ENCODE data around the gene TRIM15.
"Not testable (repeated sequence)": the region's sequence is repeated elsewhere in the genome, so short reads cannot be mapped to it uniquely, and the experiment has no call there.

TRIM15 gene

GRCh38 chr6:30163918-30164654 is 740 bp downstream of the TRIM15 start:
- DNase-seq, result no peak

DNA sequence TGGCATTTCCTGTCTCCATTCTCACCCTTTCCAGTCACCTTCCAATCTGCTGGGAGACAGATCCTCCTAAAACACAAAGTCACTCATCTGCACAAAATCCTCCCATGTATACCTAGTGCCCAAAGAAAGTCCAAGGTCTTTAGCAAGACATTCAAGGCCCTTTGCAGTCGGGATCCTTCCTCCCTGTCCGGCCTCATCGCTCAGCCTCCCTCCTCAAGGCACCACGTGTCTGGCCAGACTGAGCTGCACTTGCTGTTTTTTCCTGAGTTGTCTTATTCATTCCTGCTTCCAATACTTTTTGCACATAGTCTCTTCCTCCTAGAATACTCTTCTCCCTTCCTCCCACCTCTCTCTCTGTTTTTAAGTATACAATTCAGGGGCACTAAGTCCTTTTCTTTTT is 1.4 kb downstream of the TRIM15 start:
- DNase-seq, result no peak

DNA sequence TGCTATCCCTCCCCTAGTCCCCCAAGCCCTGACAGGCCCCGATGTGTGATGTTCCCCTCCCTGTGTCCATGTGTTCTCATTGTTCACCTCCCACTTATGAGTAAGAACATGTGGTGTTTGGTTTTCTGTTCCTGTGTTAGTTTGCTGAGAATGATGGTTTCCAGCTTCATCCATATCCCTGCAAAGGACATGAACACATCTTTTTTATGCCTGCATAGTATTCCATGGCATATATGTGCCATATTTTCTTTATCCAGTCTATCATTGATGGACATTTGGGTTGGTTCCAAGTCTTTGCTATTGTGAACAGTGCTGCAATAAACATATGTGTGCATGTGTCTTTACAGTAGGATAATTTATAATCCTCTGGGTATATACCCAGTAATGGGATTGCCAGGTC is 1.9 kb downstream of the TRIM15 start:
- not testable (repeated sequence) for DNase-seq

- no peak for DNase-seq
These were observed 3.8 kb downstream of the TRIM15 start for GRCh38 chr6:30167101-30167500.

- no peak for DNase-seq
These were observed 5.4 kb downstream of the TRIM15 start for GRCh38 chr6:30168741-30169140.

DNA sequence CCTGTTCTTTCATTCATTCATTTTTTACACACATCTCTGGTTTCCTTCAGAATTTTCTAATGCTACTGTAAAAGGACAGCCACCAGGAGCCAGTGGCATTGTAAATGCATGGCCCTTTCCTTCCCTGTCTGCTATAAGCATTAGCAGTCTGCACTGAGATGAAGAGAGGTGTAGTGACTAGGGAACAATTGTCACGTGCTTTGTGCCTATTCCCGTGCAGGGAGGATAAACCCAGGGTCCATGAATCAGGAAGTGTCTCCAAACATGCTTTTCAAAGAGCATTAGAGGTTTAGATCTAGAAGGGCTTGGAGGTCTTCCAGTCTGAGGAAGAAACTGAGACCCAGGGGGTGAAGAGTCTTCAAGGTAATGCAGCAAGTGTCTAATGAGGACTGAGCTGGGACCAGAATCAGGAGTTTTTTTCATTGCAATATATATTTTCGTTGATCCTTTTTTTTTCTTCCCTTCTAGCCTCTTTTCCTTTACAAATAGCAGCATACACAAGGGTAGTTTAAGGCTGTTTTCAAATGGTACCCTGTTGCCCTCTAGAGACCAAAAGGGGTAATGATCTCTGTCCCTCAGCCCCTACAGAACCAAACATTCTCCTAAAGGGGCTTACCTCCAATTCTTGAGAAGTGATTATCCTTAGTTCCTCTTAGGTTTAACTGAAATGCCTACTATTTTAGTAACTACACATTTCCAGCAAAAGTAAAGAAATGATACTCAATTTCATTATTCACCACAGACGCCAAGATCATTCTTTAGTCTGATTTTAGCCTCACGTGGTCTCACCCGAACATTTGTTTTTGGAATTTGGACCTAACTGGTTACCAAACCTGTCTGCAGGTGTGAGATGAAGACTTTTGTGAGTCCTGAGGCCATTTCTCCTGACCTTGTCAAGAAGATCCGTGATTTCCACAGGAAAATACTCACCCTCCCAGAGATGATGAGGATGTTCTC is 6.6 kb downstream of the TRIM15 start:
- no peak for DNase-seq

DNA sequence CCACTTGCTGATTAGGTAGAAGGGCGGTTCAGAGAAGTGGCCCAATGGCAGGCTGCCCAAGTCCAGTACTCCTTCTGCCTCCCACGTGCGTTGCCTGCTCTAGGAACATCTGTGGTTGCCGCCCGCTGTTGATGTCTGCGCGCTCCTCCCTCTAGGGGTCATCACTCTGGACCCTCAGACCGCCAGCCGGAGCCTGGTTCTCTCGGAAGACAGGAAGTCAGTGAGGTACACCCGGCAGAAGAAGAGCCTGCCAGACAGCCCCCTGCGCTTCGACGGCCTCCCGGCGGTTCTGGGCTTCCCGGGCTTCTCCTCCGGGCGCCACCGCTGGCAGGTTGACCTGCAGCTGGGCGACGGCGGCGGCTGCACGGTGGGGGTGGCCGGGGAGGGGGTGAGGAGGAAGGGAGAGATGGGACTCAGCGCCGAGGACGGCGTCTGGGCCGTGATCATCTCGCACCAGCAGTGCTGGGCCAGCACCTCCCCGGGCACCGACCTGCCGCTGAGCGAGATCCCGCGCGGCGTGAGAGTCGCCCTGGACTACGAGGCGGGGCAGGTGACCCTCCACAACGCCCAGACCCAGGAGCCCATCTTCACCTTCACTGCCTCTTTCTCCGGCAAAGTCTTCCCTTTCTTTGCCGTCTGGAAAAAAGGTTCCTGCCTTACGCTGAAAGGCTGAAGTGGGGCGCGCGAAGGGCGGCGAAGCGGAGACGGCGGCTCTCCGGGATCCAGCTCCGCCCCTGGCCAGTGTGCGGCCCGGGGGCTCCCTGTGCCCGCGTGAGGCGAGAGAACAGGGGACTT is 8.5 kb downstream of the TRIM15 start:
- DNase-seq, result no peak

- no peak for DNase-seq
These were observed 9.3 kb downstream of the TRIM15 start for GRCh38 chr6:30172681-30173080.

DNA sequence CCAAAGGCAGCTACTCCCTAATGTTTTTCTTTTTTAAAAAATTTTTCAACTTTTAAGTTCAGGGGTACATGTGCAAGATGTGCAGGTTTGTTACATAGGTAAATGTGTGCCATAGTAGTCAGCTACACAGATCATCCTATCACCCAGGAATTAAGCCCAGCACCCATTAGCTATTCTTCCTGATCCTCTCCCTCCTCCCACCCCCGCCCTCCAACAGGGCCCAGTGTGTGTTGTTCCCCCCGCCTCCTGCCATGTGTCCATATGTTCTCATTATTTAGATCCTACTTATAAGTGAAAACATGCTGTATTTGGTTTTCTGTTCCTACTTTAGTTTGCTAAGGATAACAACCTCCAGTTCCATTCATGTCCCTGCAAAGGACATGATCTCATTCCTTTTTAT is 12.4 kb downstream of the TRIM15 start:
- DNase-seq, result no peak

DNA sequence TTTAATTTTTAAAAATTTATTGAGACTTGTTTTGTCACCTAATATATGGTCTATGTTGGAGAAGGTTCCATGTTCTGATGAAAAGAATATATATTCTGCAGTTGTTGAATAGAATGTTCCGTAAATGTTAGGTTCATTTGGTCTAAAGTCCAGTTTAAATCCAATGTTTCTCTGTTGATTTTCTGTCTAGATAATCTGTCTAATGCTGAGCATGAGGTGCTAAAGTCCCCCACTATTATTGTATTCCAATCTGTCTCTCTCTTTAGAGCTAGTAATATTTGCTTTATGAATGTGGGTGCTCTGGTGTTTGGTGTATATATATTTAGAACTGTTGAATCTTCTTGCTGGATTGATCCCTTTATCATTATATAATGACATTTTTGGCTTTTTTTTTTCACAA is 15.5 kb downstream of the TRIM15 start:
- no peak for DNase-seq

DNA sequence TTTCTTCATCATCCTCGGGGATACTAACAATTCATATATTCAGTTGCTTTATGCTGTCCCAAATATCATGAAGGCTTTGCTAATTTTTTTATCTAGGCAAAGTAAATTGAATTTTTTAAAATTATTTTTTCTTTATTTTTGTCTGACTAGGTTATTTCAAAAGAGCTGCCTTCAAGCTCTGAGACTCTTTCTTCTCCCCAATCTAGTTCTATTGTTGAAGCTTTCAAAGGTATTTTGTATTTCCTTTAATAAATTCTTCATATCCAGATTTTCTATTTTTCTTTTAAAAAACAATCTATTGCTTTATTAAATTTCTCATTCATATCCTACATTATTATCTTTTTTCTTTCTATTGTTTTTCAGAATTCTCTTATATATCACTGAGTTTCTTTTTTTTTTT is 16.8 kb downstream of the TRIM15 start:
- no peak for DNase-seq

DNA sequence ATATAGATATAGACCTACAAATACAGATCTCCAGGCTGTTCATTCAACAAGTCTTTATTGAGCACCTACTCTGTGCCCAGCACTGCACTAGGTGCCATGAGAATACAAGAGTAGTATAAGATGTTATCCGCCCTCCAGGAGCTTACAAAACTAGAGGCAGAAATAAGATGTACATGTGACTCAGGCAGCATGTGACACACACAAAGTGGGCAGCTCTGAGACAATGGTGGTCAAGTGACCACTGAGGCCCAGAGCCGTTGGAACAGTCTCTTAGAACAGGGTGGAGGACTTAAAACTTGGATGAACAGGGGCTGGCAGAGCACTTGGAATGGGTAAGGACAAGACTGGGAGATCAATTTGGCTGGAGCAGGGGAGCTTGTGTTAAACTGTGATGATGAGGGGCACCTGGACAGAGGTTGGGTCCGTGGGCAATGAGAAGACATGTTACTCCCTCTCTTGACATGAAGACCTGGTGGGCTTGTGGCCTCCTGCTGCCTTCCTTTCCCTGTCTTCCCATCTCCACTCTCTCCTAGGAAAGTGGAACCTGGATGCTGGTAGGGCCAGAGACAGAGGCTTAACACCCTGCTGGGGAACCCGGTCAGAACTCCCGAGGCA is 21.2 kb downstream of the TRIM15 start:
- DNase-seq, result no peak

GRCh38 chr6:30185846-30186484 is 22.6 kb downstream of the TRIM15 start:
- DNase-seq, result no peak

DNA sequence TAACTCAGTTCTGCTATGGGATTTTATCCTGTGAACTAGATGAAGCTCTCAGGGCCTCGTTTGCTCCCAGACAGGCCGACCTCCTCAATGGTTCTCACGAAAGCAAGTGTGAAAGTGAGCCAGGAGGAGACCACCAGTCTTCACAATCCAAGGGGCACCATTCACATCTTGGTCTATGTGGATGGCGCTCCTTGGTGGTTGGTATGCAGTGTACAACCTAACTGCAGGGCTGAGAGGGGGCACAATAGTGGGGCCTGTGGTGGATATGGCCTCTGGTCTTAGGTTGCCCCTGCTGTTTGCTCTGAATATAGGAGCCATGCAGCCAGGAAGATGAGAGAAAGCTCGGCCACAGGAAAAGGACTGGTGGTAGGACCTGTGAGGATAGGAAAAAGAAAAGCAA is 25.2 kb downstream of the TRIM15 start:
- no peak for DNase-seq

DNA sequence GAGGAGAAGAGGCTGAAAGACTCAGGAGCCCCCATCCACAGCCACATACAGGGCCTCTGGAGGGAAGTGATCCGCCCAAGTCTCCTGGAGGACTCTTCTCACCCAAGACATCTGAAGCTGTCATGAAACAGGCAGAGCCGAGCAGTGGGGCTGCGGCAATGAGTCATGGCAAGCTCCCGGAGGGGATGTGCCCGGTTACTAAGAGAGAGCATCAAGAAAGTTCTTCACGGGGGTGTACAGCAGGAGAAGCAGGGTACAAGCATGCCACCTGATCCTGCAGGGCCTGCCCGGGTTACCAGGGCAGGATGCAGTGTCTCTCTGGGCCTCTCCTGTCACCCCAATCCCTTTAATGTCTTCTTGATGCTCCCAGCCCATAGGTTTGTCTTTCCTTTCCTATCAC is 28.7 kb downstream of the TRIM15 start:
- DNase-seq, result no peak

GRCh38 chr6:30194797-30195690 is 31.7 kb downstream of the TRIM15 start:
- DNase-seq, result no peak

DNA sequence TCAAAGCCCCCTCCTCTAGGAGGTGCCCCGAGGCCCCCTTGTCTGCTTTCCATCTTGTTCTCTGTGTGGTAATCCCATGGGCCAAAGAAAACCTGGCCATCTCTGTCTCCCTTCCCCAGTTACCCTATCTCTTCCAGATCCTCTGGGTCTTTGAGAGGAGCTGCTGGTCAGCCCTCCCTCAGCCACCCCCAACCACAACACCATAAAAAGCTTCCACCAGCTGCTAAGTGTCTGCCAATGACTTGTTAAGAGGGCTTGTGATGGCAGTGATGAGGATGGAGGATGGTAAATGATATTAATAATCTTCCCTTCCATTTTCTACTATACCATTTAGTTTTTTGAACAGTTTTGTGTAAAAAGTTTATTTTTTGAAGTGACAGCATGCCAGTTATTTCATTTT is 32.6 kb downstream of the TRIM15 start:
- DNase-seq, result no peak

GRCh38 chr6:30196376-30196775 is 33.0 kb downstream of the TRIM15 start:
- no peak for DNase-seq

DNA sequence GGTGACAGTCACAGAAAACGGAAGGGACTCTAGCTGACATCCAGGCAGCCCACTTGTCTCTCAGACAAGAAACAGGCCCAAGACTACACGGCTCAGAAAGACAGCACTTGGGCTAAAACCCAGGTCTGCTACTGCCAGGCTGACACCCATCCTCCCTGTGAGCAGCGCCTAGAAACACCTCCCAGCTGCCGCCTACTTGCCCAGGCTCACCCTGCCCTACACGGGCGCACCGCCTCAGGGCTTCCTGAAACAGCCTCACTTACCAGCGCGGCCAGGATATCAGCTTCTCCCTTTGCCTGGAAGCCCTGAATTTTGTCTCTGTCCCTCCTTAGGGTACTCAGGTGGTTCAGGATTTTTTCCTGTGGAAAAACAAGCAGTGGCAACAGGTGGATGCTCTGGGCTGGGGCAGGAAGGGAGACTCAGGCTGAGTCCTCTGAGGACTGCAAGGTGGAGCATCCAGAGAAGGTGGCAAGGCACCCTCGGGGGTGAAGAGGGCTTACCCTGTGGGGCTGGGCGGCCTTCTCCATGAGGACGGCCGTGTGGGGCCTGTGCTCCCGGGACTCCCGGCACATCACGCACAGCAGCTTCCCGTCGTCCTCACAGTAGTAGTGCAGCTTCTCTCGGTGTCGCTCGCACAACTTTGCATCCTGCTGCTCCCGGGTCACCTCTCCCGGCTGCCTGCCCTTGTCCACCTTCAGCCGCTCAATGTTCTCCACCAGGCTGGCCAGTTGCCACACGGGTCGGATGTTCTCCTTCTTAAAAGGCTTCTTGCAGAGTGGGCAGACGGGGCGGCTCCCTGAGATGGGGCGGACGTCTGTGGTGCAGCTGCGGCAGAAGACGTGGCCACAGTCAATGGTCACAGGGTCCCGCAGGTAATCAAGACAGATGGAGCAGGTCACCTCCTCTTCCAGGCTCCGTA is 35.1 kb downstream of the TRIM15 start:
- DNase-seq, result no peak
